Panc1 (cell line): ENCODE data around the gene SLC25A24. TPM values are rescaled to one million over a fixed set of nuclear protein-coding genes. Genes with fewer than 3 reads are reported as not detected.

ENCODE experiments used
- ATAC-seq: fragments of 200-7000 bp; cut with Tn5 transposase; 2 replicates; pipeline ENCODE4 v1.9.1; 2020; ENCODE audit warnings: mild to moderate bottlenecking, moderate library complexity
- BruUV-seq: library from RNA; stranded (reverse); fragments of 400-500 nt; replicated peaks from 2 replicates; lab custom pipeline; 2021; lab: Mats Ljungman, UMichigan
- CTCF ChIA-PET: fragments of 300-600 bp; sonication (Branson Sonifier 250); formaldehyde crosslinking; loops from one replicate; lab custom pipeline; 2022; ENCODE audit warnings: antibody characterized with exemption; lab: Charles Lee
- POLR2A ChIA-PET: fragments of 300-600 bp; sonication (Branson Sonifier 250); formaldehyde crosslinking; loops from one replicate; lab custom pipeline; 2022; ENCODE audit warnings: antibody characterized with exemption; lab: Charles Lee
- DNase-seq: peaks from one replicate; pipeline ENCODE4 v3.0.0-alpha.2; 2010; ENCODE audit warnings: low read depth, low spot score
- H3K27ac ChIP-seq: 2 replicates; pipeline ENCODE4 v1.5.1; 2011; ENCODE audit warnings: mild to moderate bottlenecking, low read length, inconsistent platforms
- H3K27me3 ChIP-seq: fragments of 200-500 bp; sonication (Bioruptor generic); 2 replicates; pipeline ENCODE4 v1.6.0; 2014; ENCODE audit warnings: low read length, inconsistent platforms; ENCODE audit not compliant: control insufficient read depth, insufficient read depth
- H3K36me3 ChIP-seq: fragments of 200-500 bp; sonication (Bioruptor generic); 2 replicates; pipeline ENCODE4 v1.5.1; 2014; ENCODE audit warnings: inconsistent platforms, mild to moderate bottlenecking, low read length, moderate library complexity; ENCODE audit not compliant: control insufficient read depth, insufficient read depth
- H3K4me1 ChIP-seq: 2 replicates; pipeline ENCODE4 v1.5.1; 2011; ENCODE audit warnings: inconsistent platforms, mild to moderate bottlenecking, low read length, moderate library complexity; ENCODE audit not compliant: control insufficient read depth, insufficient read depth
- H3K4me3 ChIP-seq, 2 experiments: 2 replicates each; pipeline ENCODE4 v1.5.1; 2011 to 2012; ENCODE audit warnings: low read depth in 2 of 2, low read length in 2 of 2, mild to moderate bottlenecking in 2 of 2, inconsistent platforms in 1 of 2, moderate library complexity in 1 of 2
- H3K9me3 ChIP-seq: fragments of 200-500 bp; sonication (Bioruptor generic); 2 replicates; pipeline ENCODE4 v1.5.1; 2014; ENCODE audit warnings: low read depth, mild to moderate bottlenecking, inconsistent platforms, low read length, moderate library complexity; ENCODE audit not compliant: control insufficient read depth, insufficient read depth
- CTCF ChIP-seq: fragments of 450-650 bp; IDR thresholded peaks from 2 replicates; pipeline ENCODE4 v1.5.1; 2017; ENCODE audit warnings: mild to moderate bottlenecking
- POLR2AphosphoS5 ChIP-seq: IDR thresholded peaks from 2 replicates; pipeline ENCODE4 v1.6.1; 2012; ENCODE audit warnings: mild to moderate bottlenecking, low read depth, low read length, moderate library complexity
- REST ChIP-seq, 2 experiments: IDR thresholded peaks; 2 replicates each; pipeline ENCODE4 v1.6.1; 2011 to 2012; ENCODE audit warnings: low read depth in 2 of 2, control low read depth in 1 of 2, low read length in 1 of 2, mild to moderate bottlenecking in 1 of 2, moderate library complexity in 1 of 2; ENCODE audit not compliant: insufficient read depth in 1 of 2
- SIN3A ChIP-seq: IDR thresholded peaks from 2 replicates; pipeline ENCODE4 v1.6.1; 2012; ENCODE audit warnings: low read depth, mild to moderate bottlenecking, low read length, moderate library complexity, borderline replicate concordance; ENCODE audit not compliant: insufficient read depth
- TCF7L2 ChIP-seq: IDR thresholded peaks from 2 replicates; pipeline ENCODE4 v1.6.1; 2011; ENCODE audit warnings: mild to moderate bottlenecking, low read depth, low read length, inconsistent platforms
- in situ Hi-C: cut with HindIII; loops from 2 replicates; pipeline ENCODE4 v1.10.0; 2016; ENCODE audit warnings: low sequenced_read_pairs, low pct_unique_long_range_greater_than_20kb
- intact Hi-C: fragments of 100-400 bp; cut with micrococcal nuclease; formaldehyde crosslinking; loops from one replicate; pipeline ENCODE4 v1.10.0; 2022; ENCODE audit not compliant: unreplicated experiment
- total RNA-seq: library from RNA; stranded (reverse); gene quantifications from one replicate; pipeline ENCODE4 v1.2.1, GENCODE V29; 2021; ENCODE audit not compliant: unreplicated experiment

The SLC25A24 gene
- total RNA-seq, 1 experiment from 2014 or later, result 31.8 TPM

- CTCF ChIA-PET, result no interaction called here
These were observed 80.6 kb downstream of the SLC25A24 start for GRCh38 chr1:108119500-108119899.

DNA sequence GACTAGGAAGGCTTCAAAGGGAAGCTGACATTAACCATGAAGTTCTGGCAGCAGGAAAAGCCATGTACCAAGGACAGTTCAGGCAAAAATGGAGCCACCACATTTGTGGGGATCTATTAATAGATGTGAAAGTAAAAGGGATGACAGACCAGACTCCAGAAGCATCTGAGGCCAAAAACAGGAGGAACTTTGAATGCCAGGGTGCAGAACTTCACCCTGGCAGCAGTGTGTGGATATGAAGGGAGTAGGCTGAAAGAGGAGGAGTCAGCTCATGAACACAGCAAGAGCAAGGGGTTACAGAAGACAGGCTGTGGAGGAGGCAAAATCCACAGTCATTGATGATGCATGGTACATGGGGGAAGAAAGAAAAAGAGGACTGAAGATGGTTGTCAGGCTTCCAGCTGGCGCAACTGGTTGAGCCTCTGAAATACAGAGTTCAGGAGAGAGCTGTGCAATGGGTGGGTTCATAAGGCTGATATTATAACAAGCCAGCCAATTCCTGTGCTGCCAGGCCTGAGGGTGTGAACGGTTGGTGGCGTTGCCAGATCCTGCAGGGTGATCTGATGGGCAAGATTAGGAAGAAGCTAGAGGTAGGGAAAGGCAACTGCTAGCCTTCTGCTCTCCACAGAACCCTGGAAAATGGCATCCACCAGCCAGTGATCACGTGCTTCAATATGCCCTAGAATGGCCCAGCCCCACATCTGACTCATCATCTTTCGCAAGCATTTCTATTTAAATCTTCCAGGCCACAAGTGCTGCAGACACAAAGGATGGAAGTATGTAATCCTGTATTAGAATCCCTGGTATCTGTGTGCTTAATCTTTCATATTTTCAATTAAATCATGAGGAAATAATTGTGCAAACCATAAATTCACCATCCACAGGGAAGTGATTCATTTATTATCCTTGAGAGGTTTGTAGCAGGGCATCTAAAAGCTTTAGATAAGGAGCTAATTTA, 81.9 kb downstream of the SLC25A24 start:
- CTCF ChIA-PET, result no interaction called here
- H3K4me1 ChIP-seq, result no peaks in the 10 kb centered on the region
- in situ Hi-C loops (no loop called here), intact Hi-C loops (no loop called here)
- BruUV-seq, result no TSS peak
- no peak overlapping the region for H3K27ac ChIP-seq
- H3K9me3 ChIP-seq, result no peaks in the 10 kb centered on the region
- no peaks in the 10 kb centered on the region for H3K27me3 ChIP-seq
- H3K36me3 ChIP-seq, result no peaks in the 10 kb centered on the region
- no peak for ATAC-seq
- H3K4me3 ChIP-seq, result no peak overlapping the region
- DNase-seq, result no peak
- POLR2A ChIA-PET, result no interaction called here
- TF ChIP-seq SIN3A (no peak), TCF7L2 (no peak), CTCF (no peak), POLR2AphosphoS5 (no peak)

More at GRCh38 chr1:108119500-108119899, 80.6 kb downstream of the SLC25A24 start:
- in situ Hi-C loops (no loop called here), intact Hi-C loops (no loop called here)
- TF ChIP-seq REST (IDR thresholded peaks at IDR 0.05; ENCODE audit: insufficient read depth in 1 of 2, low read depth in 2 of 2, low read length in 1 of 2) (no peak), SIN3A (no peak), CTCF (no peak), POLR2AphosphoS5 (no peak), TCF7L2 (no peak)
- H3K27me3 ChIP-seq, result no peaks in the 10 kb centered on the region
- no TSS peak for BruUV-seq
- DNase-seq, result no peak
- H3K27ac ChIP-seq, result no peak overlapping the region
- H3K4me3 ChIP-seq, result no peak overlapping the region
- no peaks in the 10 kb centered on the region for H3K36me3 ChIP-seq
- H3K4me1 ChIP-seq, result no peaks in the 10 kb centered on the region
- POLR2A ChIA-PET, result no interaction called here
- H3K9me3 ChIP-seq, result no peaks in the 10 kb centered on the region
- ATAC-seq, result no peak
